Measurements from ENCODE around the gene TSPAN6.
A peak's percentile ranks its signal among the peaks of the same experiment; 100 is the strongest.

- TF ChIP-seq RARB (CRISPR knock-in tag; IDR thresholded peaks at IDR 0.05) (no peak), ZC3H10 (CRISPR knock-in tag; IDR thresholded peaks at IDR 0.05) (no peak), ZFP3 (CRISPR knock-in tag; IDR thresholded peaks at IDR 0.05) (peak; percentile 72; the same call in 1 of the 2 replicates), ISL1 (CRISPR knock-in tag; IDR thresholded peaks at IDR 0.05) (no peak), OSR1 (CRISPR knock-in tag; IDR thresholded peaks at IDR 0.05) (no peak), ZNF565 (CRISPR knock-in tag; conservative IDR thresholded peaks at IDR 0.05; ENCODE audit: low read depth) (no peak), BACH2 (CRISPR knock-in tag; IDR thresholded peaks at IDR 0.05; ENCODE audit: borderline replicate concordance) (no peak), CSRNP3 (CRISPR knock-in tag; IDR thresholded peaks at IDR 0.05) (no peak), TOX (CRISPR knock-in tag; IDR thresholded peaks at IDR 0.05; ENCODE audit: borderline replicate concordance) (no peak), GLIS3 (CRISPR knock-in tag; IDR thresholded peaks at IDR 0.05) (no peak), ARNTL (CRISPR knock-in tag; IDR thresholded peaks at IDR 0.05; ENCODE audit: borderline replicate concordance, low read depth) (no peak), PATZ1 (CRISPR knock-in tag; IDR thresholded peaks at IDR 0.05; ENCODE audit: borderline replicate concordance) (no peak), CSDC2 (CRISPR knock-in tag; IDR thresholded peaks at IDR 0.05) (no peak)
These were observed 21.6 kb downstream of the TSPAN6 start for GRCh38 chrX:100615005-100615404.

Measured in SK-N-SH treated with all-trans-retinoic acid at 6 μM for 48 hours (cell line).